ENCODE data around the gene CMKLR1.

- TF ChIP-seq CTCF (IDR thresholded peaks at IDR 0.05) (no peak), POLR2AphosphoS5 (IDR thresholded peaks at IDR 0.05) (no peak), POLR2A (IDR thresholded peaks at IDR 0.05) (no peak), EP300 (IDR thresholded peaks at IDR 0.05) (no peak)
These were observed 41.7 kb downstream of the CMKLR1 start for GRCh38 chr12:108297424-108297823.

Measured in gastroesophageal sphincter (tissue), 3 donors.